HFF-Myc (cell line): ENCODE results near the gene SLC35E1.

Experiments used
- DNase-seq: peaks from one replicate; pipeline ENCODE4 v3.0.0-alpha.2; 2011; ENCODE audit warnings: low read depth; ENCODE audit errors: extremely low read depth
- H3K4me3 ChIP-seq: replicated peaks from 2 replicates; pipeline ENCODE4 v1.5.1; 2011; ENCODE audit warnings: low read depth, mild to moderate bottlenecking, control low read depth, low read length
- TF ChIP-seq, protein P1 (sequence below): IDR thresholded peaks from 2 replicates; pipeline ENCODE4 v1.5.1; 2012; ENCODE audit warnings: mild to moderate bottlenecking, low read depth, low read length, control low read depth; ENCODE audit errors: missing control alignments

Gene SLC35E1

DNA sequence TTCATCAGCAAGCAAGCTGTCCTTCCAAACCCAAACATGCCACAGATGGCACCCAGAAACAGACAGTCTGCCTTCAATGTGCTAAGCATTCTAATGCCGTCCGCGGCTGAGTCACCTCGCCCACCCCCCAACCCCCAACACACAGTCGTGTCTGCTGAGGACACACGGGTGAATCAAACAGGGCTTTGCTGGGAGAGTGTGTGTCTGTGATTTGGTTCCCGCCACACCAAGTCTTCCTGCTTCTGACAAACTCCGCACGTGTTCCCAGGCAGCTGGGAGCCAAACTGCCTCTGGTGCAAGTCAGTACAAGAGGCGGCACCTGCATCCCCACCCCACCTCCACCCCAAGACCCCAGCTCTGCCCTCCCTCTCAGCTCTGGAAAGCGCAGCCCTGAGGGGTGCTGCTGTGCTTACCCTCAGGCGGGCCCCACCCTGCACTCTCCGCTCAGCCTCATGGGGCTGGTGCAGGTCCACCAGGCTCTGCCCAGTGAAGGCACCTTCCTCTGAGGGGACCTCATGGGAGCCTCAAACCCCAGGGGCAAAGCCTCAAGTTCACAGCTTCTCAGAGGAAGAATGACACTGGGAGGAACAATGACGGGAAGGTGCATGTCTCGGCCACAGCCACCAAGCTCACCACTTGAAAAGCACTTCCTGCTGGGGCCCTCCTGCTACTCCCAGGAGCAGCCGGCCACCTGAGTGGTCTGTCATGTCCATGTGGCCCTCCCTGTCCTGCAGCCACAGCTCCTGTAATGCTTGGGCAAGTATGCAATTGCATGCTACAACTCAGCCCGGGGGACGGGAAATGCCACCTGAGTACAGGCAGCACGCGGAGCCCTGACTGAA is 15.0 kb upstream of the SLC35E1 start:
- DNase-seq: no peak
- no peak overlapping the region for H3K4me3 ChIP-seq
- TF ChIP-seq, protein P1, sequence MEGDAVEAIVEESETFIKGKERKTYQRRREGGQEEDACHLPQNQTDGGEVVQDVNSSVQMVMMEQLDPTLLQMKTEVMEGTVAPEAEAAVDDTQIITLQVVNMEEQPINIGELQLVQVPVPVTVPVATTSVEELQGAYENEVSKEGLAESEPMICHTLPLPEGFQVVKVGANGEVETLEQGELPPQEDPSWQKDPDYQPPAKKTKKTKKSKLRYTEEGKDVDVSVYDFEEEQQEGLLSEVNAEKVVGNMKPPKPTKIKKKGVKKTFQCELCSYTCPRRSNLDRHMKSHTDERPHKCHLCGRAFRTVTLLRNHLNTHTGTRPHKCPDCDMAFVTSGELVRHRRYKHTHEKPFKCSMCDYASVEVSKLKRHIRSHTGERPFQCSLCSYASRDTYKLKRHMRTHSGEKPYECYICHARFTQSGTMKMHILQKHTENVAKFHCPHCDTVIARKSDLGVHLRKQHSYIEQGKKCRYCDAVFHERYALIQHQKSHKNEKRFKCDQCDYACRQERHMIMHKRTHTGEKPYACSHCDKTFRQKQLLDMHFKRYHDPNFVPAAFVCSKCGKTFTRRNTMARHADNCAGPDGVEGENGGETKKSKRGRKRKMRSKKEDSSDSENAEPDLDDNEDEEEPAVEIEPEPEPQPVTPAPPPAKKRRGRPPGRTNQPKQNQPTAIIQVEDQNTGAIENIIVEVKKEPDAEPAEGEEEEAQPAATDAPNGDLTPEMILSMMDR: no peak

DNA sequence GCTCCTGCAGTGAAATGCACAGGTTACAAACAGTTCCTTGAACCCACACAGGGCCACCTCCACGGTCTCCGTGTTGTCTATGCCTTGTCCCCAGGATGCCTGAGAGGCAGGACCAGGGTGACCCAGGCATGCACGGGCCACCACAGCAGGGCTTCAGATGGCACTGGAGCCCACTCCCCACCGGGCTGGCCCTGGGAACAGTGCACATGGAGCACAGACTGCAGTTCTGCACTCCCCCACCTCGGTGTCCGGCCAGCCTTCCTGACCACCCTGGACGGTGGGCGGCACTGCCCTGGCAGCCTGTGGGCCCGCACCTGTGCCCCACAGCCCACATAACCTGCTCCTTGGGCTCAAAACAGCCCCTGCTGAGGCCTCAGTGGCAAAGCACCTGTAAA is 14.3 kb upstream of the SLC35E1 start:
- no peak overlapping the region for H3K4me3 ChIP-seq
- DNase-seq: no peak
- TF ChIP-seq, protein P1: no peak

DNA sequence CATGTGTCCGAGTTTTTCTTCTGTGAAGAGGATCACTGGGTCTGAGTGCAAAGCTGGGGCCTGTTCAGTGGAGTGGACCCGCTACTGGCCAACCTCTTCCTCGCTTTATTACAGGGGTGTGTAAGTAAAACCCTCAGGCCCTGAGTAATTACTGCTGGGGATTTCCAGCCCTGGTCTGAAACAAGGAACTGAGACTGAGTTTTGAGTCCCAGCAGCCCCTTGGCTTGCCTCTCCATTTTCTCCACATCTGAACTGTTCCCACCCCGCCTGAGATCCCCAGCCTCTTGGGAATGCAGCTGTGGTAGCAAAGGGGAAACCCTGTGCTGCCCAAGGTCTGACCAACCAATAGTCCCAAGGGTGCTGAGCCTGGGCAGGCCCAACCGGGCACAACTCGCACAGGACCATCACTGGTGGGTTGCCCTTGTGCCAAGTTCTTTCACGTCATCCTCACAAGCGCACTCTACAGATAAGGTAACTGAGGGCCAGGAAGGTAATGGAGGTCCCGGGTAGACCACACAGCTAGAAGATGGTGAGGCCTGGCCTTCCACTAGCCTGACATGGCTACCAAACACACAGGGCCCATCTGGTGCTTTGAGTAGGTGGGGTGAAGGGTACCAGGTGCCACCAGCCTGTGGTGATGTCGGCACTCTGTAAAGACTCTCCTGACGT is 13.7 kb upstream of the SLC35E1 start:
- TF ChIP-seq, protein P1: no peak
- H3K4me3 ChIP-seq: no peak overlapping the region
- no peak for DNase-seq

DNA sequence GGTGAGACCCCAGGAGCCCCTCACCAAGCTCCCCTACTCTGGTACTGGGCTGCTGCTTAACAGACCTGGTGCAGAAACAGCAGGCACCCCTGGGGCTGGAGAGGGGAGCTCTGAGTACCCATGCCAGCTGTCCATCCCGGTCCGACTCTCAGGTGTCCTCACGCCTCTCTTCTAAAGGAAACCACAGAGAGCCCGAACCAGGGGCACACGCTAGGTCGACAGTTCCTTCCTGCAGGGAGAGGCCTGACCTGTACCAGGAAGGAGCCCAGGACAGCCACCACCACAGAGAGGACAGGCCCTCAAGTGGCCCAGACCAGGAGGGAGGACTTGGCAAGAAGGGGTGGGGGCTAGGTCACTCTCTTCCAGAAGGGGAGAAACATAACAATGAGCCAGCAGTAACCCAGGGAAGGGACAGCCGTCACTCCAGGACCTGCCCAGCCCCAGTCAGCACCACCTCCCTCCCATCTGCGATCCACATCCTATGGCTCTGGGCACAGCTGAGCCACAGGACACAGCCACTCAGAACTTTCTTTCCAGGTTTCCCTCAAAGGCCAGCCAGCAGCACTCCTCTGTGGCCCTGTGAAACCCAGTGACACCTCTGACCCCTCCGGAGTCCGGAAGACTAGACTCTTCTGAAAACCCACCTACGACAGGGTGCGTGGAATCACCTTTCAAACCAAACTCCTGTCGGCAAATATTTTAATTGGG is 13.0 kb upstream of the SLC35E1 start:
- TF ChIP-seq, protein P1: no peak
- H3K4me3 ChIP-seq: peak overlapping the region; percentile 21
- DNase-seq: no peak

DNA sequence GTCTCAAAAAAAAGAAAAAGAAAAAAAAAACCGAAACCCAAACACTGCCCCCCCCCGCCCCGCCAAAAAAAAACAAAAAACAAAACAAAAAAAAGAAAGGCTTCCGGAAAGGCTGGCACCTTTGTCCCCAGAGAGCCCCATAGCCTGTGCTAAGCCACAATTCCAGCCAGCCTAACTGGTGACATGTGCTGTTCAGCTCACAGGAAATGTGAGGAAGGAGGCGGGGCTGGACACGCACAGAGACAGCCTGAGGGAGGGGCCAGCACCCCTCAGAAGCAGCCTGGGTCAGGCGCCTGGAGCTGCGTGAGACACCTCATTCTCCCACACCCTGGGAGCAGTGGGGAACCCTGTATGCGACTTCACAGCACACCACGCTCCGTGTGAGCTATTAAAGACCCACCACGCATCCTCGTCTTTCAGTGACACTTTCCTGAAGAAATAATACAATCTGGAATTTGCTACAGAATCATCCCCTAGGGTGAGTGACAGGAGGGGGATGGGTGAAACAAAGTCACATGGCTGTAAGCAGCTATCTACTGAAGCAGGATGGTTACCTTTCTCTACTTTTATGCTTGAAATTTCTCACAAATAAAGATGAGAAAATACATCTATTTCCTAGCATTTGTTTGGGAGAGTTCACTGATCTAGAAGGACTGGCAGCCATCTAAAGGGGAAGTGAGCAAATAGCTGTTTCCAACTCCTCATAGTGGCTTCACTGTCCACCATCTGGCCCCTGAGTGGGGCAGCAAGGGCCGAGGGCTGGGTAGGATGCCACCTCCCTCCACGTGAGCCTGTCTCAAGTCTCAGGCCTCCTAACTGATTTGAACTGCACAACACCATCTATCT is 12.3 kb upstream of the SLC35E1 start:
- peak overlapping the region; percentile 21 for H3K4me3 ChIP-seq
- DNase-seq: peak; percentile 52
- TF ChIP-seq, protein P1: no peak

DNA sequence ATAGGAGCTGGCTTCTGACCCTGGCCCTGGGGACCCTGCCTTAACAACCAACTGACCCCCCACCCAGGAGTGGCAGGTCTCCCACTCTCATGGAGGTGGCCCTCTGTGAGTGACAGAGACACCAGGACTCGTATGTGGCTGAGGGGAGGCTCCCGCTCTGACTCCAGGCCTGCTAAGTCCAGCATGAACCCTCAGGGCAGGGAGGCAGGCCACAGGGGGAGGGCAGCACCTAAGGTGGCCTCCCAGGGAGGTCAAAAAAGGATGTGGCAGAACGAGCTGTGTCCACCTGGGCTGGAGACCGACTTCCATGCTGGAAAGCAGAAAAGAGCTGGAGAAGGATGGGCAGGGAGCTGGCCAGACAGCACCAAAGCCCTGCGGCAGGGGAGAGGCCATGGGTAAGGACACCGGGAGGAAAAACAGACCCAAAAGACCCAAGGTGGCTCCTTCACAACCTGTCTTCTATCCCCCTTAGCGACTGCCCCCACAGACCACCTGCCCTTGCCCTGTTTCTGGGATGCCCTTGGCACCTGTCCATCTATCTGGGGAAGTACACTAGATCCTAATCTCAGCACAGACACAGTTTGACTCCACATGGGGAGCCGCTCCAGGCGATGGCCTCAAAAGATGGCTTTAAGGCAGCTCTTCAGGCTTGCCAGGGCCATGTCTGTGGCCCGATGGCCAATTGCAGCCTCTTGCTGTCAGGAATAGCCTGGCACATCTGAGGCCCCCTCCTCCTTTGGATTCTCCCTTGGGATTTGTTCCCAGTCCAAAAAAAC is 10.5 kb upstream of the SLC35E1 start:
- no peak overlapping the region for H3K4me3 ChIP-seq
- TF ChIP-seq, protein P1: no peak
- DNase-seq: no peak
